Inflammatory macrophage treated with lipopolysaccharide for 4 hours (primary cell): ENCODE measurements around the gene CYP2D6.
"Not testable (repeated sequence)": the region's sequence is repeated elsewhere in the genome, so short reads cannot be mapped to it uniquely, and the experiment has no call there.

Source experiments
- DNase-seq: peaks from one replicate; pipeline ENCODE4 v3.0.0-alpha.2; 2020

Gene CYP2D6

GRCh38 chr22:42156598-42156997 lies 26.0 kb upstream of the CYP2D6 start:
- DNase-seq, result no peak

- no peak for DNase-seq
These were observed 25.5 kb upstream of the CYP2D6 start for GRCh38 chr22:42156121-42156520.

GRCh38 chr22:42155053-42155543 lies 24.5 kb upstream of the CYP2D6 start:
- no peak for DNase-seq

- peak; percentile 58 for DNase-seq
These were observed 23.9 kb upstream of the CYP2D6 start for GRCh38 chr22:42154293-42155052.

- DNase-seq, result no peak
These were observed 22.2 kb upstream of the CYP2D6 start for GRCh38 chr22:42152661-42153270.

- DNase-seq, result no peak
These were observed 21.5 kb upstream of the CYP2D6 start for GRCh38 chr22:42151924-42152635.

GRCh38 chr22:42150727-42151590 lies 20.3 kb upstream of the CYP2D6 start:
- no peak for DNase-seq

- DNase-seq, result not testable (repeated sequence)
These were observed 19.2 kb upstream of the CYP2D6 start for GRCh38 chr22:42149798-42150197.

- peak; percentile 7 for DNase-seq
These were observed 14.6 kb upstream of the CYP2D6 start for GRCh38 chr22:42145175-42145574.

GRCh38 chr22:42143859-42144822 lies 13.5 kb upstream of the CYP2D6 start:
- DNase-seq, result not testable (repeated sequence)

- DNase-seq, result no peak
These were observed 12.3 kb upstream of the CYP2D6 start for GRCh38 chr22:42142771-42143461.

GRCh38 chr22:42141307-42142057 lies 10.9 kb upstream of the CYP2D6 start:
- DNase-seq, result not testable (repeated sequence)

- not testable (repeated sequence) for DNase-seq
These were observed 9.5 kb upstream of the CYP2D6 start for GRCh38 chr22:42140153-42140552.

- DNase-seq, result not testable (repeated sequence)
These were observed 8.9 kb upstream of the CYP2D6 start for GRCh38 chr22:42139508-42139907.

- DNase-seq, result no peak
These were observed 8.4 kb upstream of the CYP2D6 start for GRCh38 chr22:42138972-42139371.

- DNase-seq, result no peak
These were observed 7.6 kb upstream of the CYP2D6 start for GRCh38 chr22:42138122-42138770.

- DNase-seq, result not testable (repeated sequence)
These were observed 5.1 kb upstream of the CYP2D6 start for GRCh38 chr22:42135688-42136087.

- DNase-seq, result no peak
These were observed 3.8 kb upstream of the CYP2D6 start for GRCh38 chr22:42134100-42135020.
